NOMO-1 (cell line): ENCODE results near the gene TMEM161A.
A peak's percentile ranks its signal among the peaks of the same experiment; 100 is the strongest.
"Not testable (repeated sequence)": the region's sequence is repeated elsewhere in the genome, so short reads cannot be mapped to it uniquely, and the experiment has no call there.

Experiments
- DNase-seq, 2 experiments: peaks; one replicate each; lab custom pipeline; 2025; ENCODE audit not compliant: unreplicated experiment in 2 of 2; lab: John Stamatoyannopoulos, UW

Gene TMEM161A

GRCh38 chr19:19155495-19156219 lies 17.4 kb upstream of the TMEM161A start:
- no peak for DNase-seq

GRCh38 chr19:19154768-19155494 lies 16.7 kb upstream of the TMEM161A start:
- no peak for DNase-seq

GRCh38 chr19:19152668-19153384 lies 14.5 kb upstream of the TMEM161A start:
- DNase-seq: no peak

GRCh38 chr19:19151418-19151817 lies 13.1 kb upstream of the TMEM161A start:
- no peak for DNase-seq

- no peak for DNase-seq
These were observed 11.2 kb upstream of the TMEM161A start for GRCh38 chr19:19149435-19149834.

GRCh38 chr19:19148504-19148903 lies 10.2 kb upstream of the TMEM161A start:
- DNase-seq: not testable (repeated sequence)

GRCh38 chr19:19147344-19147743 lies 9.1 kb upstream of the TMEM161A start:
- no peak for DNase-seq

- DNase-seq: no peak
These were observed 8.6 kb upstream of the TMEM161A start for GRCh38 chr19:19146865-19147264.

GRCh38 chr19:19145684-19146608 lies 7.7 kb upstream of the TMEM161A start:
- DNase-seq: peak; percentile 39 to 58

GRCh38 chr19:19145281-19145680 lies 7.0 kb upstream of the TMEM161A start:
- DNase-seq: no peak

GRCh38 chr19:19142347-19142746 lies 4.1 kb upstream of the TMEM161A start:
- DNase-seq: no peak

GRCh38 chr19:19140476-19140875 lies 2.2 kb upstream of the TMEM161A start:
- DNase-seq: no peak

GRCh38 chr19:19139876-19140229 lies 1.6 kb upstream of the TMEM161A start:
- DNase-seq: no peak

- no peak for DNase-seq
These were observed 646 bp downstream of the TMEM161A start for GRCh38 chr19:19137556-19138108.

GRCh38 chr19:19135713-19136112 lies 2.6 kb downstream of the TMEM161A start:
- DNase-seq: not testable (repeated sequence)

GRCh38 chr19:19134687-19135158 lies 3.6 kb downstream of the TMEM161A start:
- no peak for DNase-seq

GRCh38 chr19:19133985-19134384 lies 4.3 kb downstream of the TMEM161A start:
- no peak for DNase-seq

- DNase-seq: no peak
These were observed 5.4 kb downstream of the TMEM161A start for GRCh38 chr19:19132912-19133311.

GRCh38 chr19:19131989-19132388 lies 6.3 kb downstream of the TMEM161A start:
- no peak for DNase-seq

GRCh38 chr19:19126102-19126501 lies 12.2 kb downstream of the TMEM161A start:
- DNase-seq: no peak
